NCI-H2196 treated with DMSO at 0.1 percent for 48 hours (cell line): Measurements from ENCODE around the gene CRHR2.
"Not testable (repeated sequence)": the region's sequence is repeated elsewhere in the genome, so short reads cannot be mapped to it uniquely, and the experiment has no call there.

ENCODE experiments used
- DNase-seq: peaks from one replicate; lab custom pipeline; 2025; ENCODE audit not compliant: unreplicated experiment; lab: John Stamatoyannopoulos, UW

CRHR2 gene

GRCh38 chr7:30656006-30656957 is 26.0 kb downstream of the CRHR2 start:
- no peak for DNase-seq

- no peak for DNase-seq
Measured at GRCh38 chr7:30655096-30655970, 26.9 kb downstream of the CRHR2 start.

- no peak for DNase-seq
Measured at GRCh38 chr7:30654296-30655090, 27.8 kb downstream of the CRHR2 start.

- DNase-seq = no peak
Measured at GRCh38 chr7:30652698-30653641, 29.3 kb downstream of the CRHR2 start.

GRCh38 chr7:30652132-30652531 is 30.1 kb downstream of the CRHR2 start:
- DNase-seq = no peak

GRCh38 chr7:30650421-30650808 is 31.8 kb downstream of the CRHR2 start:
- DNase-seq = no peak

GRCh38 chr7:30649717-30650420 is 32.4 kb downstream of the CRHR2 start:
- DNase-seq = no peak

- DNase-seq = no peak
Measured at GRCh38 chr7:30648744-30649540, 33.3 kb downstream of the CRHR2 start.

- DNase-seq = no peak
Measured at GRCh38 chr7:30647589-30648364, 34.5 kb downstream of the CRHR2 start.

GRCh38 chr7:30646154-30646553 is 36.1 kb downstream of the CRHR2 start:
- no peak for DNase-seq

GRCh38 chr7:30645661-30646060 is 36.6 kb downstream of the CRHR2 start:
- DNase-seq = no peak

GRCh38 chr7:30644286-30644955 is 37.8 kb downstream of the CRHR2 start:
- no peak for DNase-seq

- no peak for DNase-seq
Measured at GRCh38 chr7:30642789-30643188, 39.5 kb downstream of the CRHR2 start.

GRCh38 chr7:30642322-30642721 is 39.9 kb downstream of the CRHR2 start:
- DNase-seq = not testable (repeated sequence)

- DNase-seq = no peak
Measured at GRCh38 chr7:30635798-30636197, 46.5 kb downstream of the CRHR2 start.

GRCh38 chr7:30634634-30635201 is 47.5 kb downstream of the CRHR2 start:
- DNase-seq = no peak

- DNase-seq = no peak
Measured at GRCh38 chr7:30634193-30634626, 48.0 kb downstream of the CRHR2 start.
